DLD1 (cell line): ENCODE measurements around the gene RHOXF1.
"Not testable (repeated sequence)": the region's sequence is repeated elsewhere in the genome, so short reads cannot be mapped to it uniquely, and the experiment has no call there.

Source experiments
- in situ Hi-C: cut with HindIII; loops from 2 replicates; pipeline ENCODE4 v1.10.0; 2017; ENCODE audit warnings: low sequenced_read_pairs

Gene RHOXF1

DNA sequence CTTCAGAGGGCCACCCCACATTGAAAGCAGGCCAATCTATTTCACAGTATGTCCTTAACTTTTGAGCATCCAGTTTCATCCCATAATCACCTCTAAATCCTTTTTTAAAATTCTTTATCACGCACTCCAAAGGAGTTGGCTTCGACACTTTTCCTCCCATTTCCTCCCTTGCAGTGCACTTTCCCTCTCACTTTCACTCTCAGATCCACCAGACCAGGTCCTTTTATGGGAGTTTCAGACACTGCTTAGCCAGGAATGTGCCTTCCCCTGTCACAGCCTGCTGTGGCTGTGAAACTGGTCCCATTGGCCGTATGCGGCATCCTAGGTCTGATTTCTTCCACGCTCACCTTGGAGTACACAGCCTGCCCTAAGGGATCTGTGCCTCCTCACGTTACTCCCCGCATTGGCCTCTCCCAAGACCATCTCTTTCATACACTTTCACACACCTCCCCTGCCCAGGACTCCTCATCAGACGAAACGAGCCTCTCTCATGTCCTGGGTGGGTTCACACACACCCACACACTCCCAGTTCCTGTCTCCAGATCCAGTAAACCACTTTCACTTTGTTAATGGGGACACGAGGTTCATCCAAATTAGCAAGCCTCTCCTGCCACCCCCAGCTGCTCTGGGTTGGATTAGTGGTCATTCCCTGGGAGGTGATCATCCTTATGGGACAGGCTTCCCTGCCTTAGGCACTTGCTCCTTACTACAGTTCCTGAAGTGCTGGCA lies 28.3 kb downstream of the RHOXF1 start:
- in situ Hi-C loops, result no loop called here

DNA sequence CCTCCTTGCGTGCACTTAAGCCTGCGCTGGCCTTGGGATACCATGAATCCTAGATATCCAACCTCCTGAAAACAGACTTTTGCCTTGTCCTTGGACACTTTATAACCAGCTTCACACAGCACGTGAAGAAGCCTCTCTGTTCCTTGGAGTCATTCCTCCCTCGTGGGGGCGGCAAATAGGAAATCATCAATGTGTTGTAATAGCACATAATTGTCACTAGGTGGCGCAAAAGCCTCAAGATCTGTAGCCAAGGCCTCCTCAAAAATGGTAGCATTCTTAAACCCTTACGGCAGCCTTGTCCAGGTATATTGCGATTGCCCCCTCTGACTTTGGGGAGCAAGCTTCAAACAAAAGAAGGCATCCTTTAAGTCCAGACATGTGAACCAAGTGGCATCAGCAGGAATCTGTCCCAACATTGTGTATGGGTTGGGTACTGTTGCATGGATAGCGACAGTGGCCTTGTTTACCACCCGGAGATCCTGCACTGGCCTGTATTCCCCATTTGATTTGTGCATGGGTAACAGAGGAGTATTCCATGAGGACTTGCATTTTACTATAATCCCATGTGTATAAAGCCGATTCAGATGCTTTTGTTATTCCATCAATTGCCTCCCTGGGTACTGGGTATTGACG lies 30.0 kb downstream of the RHOXF1 start:
- in situ Hi-C loops, result not testable (repeated sequence)

DNA sequence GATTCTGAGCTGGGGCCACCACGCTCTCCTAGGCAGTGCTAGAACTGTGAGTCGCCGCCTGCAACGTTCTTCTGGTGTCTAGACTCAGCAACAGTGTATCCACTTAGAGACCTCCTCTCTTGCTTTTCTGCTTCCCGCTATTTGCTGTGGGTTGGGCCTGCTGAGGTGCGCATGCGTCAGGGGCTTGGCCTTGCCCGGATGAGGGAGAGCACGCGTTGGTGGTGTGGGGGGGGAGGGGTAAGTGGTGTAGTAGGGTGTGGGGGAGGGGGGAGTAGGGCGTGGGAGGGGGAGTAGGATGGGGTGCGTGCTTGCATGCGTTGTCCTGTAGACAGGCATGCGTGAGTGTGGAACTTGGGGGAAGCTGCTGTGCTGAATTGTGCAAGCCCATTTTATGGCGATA lies 38.1 kb downstream of the RHOXF1 start, which contains the start of gene RHOXF2B:
Gene RHOXF2B, minus strand, starts transcription at position 101 of the 400 bp plus-strand sequence. CDS start 138 bp downstream, outside the sequence.
- in situ Hi-C loops, result not testable (repeated sequence)

DNA sequence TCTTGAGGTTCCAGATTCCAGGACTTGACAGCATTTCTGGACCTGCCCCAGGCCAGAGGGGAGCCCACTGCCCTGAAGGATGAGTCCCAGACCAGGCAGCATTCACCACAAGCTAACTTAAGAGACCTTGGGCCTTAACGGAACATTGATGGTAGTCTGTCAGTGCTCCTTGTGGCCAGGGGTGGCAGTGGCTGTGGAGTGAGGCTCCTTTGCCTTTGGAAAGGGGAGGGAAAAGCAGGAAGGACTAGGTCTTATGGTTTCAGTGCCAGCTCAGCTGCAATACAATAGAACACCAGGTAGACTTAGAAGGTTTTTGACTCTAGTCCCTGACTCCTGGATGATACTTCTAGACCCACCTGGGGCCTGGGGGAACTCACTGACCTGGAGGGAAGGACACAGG lies 49.5 kb downstream of the RHOXF1 start:
- in situ Hi-C loops, result not testable (repeated sequence)
